ENCODE data around the gene CCR7. TPM values are rescaled to one million over a fixed set of nuclear protein-coding genes. Genes with fewer than 3 reads are reported as not detected.

CCR7 gene
- total RNA-seq, 2 donors from 2014 or later, result 0.72 to 1.9 TPM

- no peak overlapping the region for H3K27ac ChIP-seq
- no peak for DNase-seq
- peaks cover 18% of the 10 kb centered on the region for H3K4me1 ChIP-seq
- intact Hi-C loops (cut with DNase I), result no loop called here
- no peak overlapping the region for H3K4me3 ChIP-seq
- no peaks in the 10 kb centered on the region for H3K27me3 ChIP-seq
- H3K9ac ChIP-seq (ENCODE audit: low read depth in 2 of 2, low read length in 2 of 2), result no peak overlapping the region
- no peaks in the 10 kb centered on the region for H3K36me3 ChIP-seq
- TF ChIP-seq CTCF (IDR thresholded peaks at IDR 0.05), result no peak
- no peaks in the 10 kb centered on the region for H3K9me3 ChIP-seq
Measured at GRCh38 chr17:40515491-40516041, 49.7 kb downstream of the CCR7 start.

GRCh38 chr17:40515011-40515410 is 50.3 kb downstream of the CCR7 start:
- H3K36me3 ChIP-seq, result no peaks in the 10 kb centered on the region
- H3K4me1 ChIP-seq, result peaks cover 18% of the 10 kb centered on the region
- no peak overlapping the region for H3K9ac ChIP-seq (ENCODE audit: low read depth in 2 of 2, low read length in 2 of 2)
- TF ChIP-seq CTCF (IDR thresholded peaks at IDR 0.05), result no peak
- intact Hi-C loops (cut with DNase I), result no loop called here
- no peaks in the 10 kb centered on the region for H3K27me3 ChIP-seq
- H3K4me3 ChIP-seq, result no peak overlapping the region
- H3K9me3 ChIP-seq, result no peaks in the 10 kb centered on the region
- H3K27ac ChIP-seq, result no peak overlapping the region
- no peak for DNase-seq

- peaks cover 18% of the 10 kb centered on the region for H3K4me1 ChIP-seq
Measured at GRCh38 chr17:40514013-40514875, 51.0 kb downstream of the CCR7 start.

GRCh38 chr17:40511667-40512220 is 53.5 kb downstream of the CCR7 start:
- TF ChIP-seq CTCF (IDR thresholded peaks at IDR 0.05), result no peak
- intact Hi-C loops (cut with DNase I), result no loop called here
- no peaks in the 10 kb centered on the region for H3K36me3 ChIP-seq
- H3K9me3 ChIP-seq, result no peaks in the 10 kb centered on the region
- DNase-seq, result no peak
- no peaks in the 10 kb centered on the region for H3K27me3 ChIP-seq
- H3K4me1 ChIP-seq, result peaks cover 4% of the 10 kb centered on the region
- H3K9ac ChIP-seq (ENCODE audit: low read depth in 2 of 2, low read length in 2 of 2), result peak overlapping the region in 1 of 2 donors; percentile 12
- no peak overlapping the region for H3K27ac ChIP-seq
- H3K4me3 ChIP-seq, result no peak overlapping the region

More at GRCh38 chr17:40514013-40514875, 51.0 kb downstream of the CCR7 start:
- no peak for DNase-seq
- Histone ChIP-seq H3K27ac (no peak overlapping the region), H3K4me3 (no peak overlapping the region), H3K9ac (ENCODE audit: low read depth in 2 of 2, low read length in 2 of 2) (no peak overlapping the region), H3K36me3 (no peaks in the 10 kb centered on the region), H3K9me3 (no peaks in the 10 kb centered on the region), H3K27me3 (no peaks in the 10 kb centered on the region)
- intact Hi-C loops (cut with DNase I), result no loop called here
- no peak for TF ChIP-seq CTCF (IDR thresholded peaks at IDR 0.05)

GRCh38 chr17:40511136-40511535 is 54.1 kb downstream of the CCR7 start:
- no peaks in the 10 kb centered on the region for H3K27me3 ChIP-seq
- peaks cover under 1% of the 10 kb centered on the region for H3K4me1 ChIP-seq
- no peaks in the 10 kb centered on the region for H3K36me3 ChIP-seq
- TF ChIP-seq CTCF (IDR thresholded peaks at IDR 0.05), result no peak
- H3K9me3 ChIP-seq, result no peaks in the 10 kb centered on the region
- no peak overlapping the region for H3K4me3 ChIP-seq
- DNase-seq, result no peak
- no peak overlapping the region for H3K27ac ChIP-seq
- no peak overlapping the region for H3K9ac ChIP-seq (ENCODE audit: low read depth in 2 of 2, low read length in 2 of 2)
- intact Hi-C loops (cut with DNase I), result no loop called here

All from colonic mucosa (tissue), 4 donors.